Tibial nerve (tissue), 4 donors: Measurements from ENCODE around the gene TMEM181. TPM values are rescaled to one million over a fixed set of nuclear protein-coding genes. Genes with fewer than 3 reads are reported as not detected.

ENCODE experiments used
- DNase-seq, 2 donors: peaks; one replicate each; pipeline ENCODE4 v3.0.0-alpha.2; 2019; ENCODE audit warnings: low spot score in 2 of 2
- H3K27ac ChIP-seq, 4 donors: fragments of 200-600 bp; sonication (generic) in 3 of 4; one replicate each; pipeline ENCODE4 v1.5.1; 2017 to 2019; ENCODE audit warnings: mild to moderate bottlenecking in 1 of 4
- H3K27me3 ChIP-seq, 2 donors: fragments of 200-600 bp; sonication (generic) in 1 of 2; one replicate each; pipeline versions ENCODE4 v1.5.1 to v1.6.0; 2017 to 2019
- H3K36me3 ChIP-seq, 3 donors: fragments of 200-600 bp; sonication (generic); one replicate each; pipeline ENCODE4 v1.5.1; 2018 to 2019
- H3K4me1 ChIP-seq, 4 donors: fragments of 200-600 bp; sonication (generic) in 3 of 4; one replicate each; pipeline ENCODE4 v1.5.1; 2017 to 2019
- H3K4me3 ChIP-seq, 4 donors: fragments of 200-600 bp; sonication (generic) in 3 of 4; one replicate each; pipeline ENCODE4 v1.5.1; 2017 to 2019; ENCODE audit warnings: mild to moderate bottlenecking in 1 of 4, moderate library complexity in 1 of 4
- H3K9me3 ChIP-seq, 4 donors: fragments of 200-600 bp; sonication (generic) in 3 of 4; one replicate each; pipeline ENCODE4 v1.5.1; 2017 to 2019
- CTCF ChIP-seq, 5 experiments: fragments of 200-600 bp in 3 of 5; fragments of 450-650 bp in 2 of 5; sonication (generic) in 3 of 5; IDR thresholded peaks; one replicate each; pipeline ENCODE4 v1.5.1; 2016 to 2019; ENCODE audit warnings: antibody characterized with exemption in 5 of 5, mild to moderate bottlenecking in 3 of 5, moderate library complexity in 2 of 5
- EP300 ChIP-seq, 2 donors: sonication (generic); formaldehyde crosslinking; IDR thresholded peaks; one replicate each; pipeline ENCODE4 v1.6.1; 2017; ENCODE audit warnings: antibody characterized with exemption in 2 of 2, mild to moderate bottlenecking in 1 of 2
- POLR2A ChIP-seq, 2 donors: fragments of 450-650 bp; IDR thresholded peaks; one replicate each; pipeline ENCODE4 v1.6.1; 2017; ENCODE audit warnings: antibody characterized with exemption in 2 of 2, mild to moderate bottlenecking in 2 of 2, moderate library complexity in 2 of 2
- WGBS, 2 donors: methylation state at CpG; one replicate each; pipeline ENCODE4 v1.1.5; 2018; 5-methylcytosine and 5-hydroxymethylcytosine counted together
- total RNA-seq, 4 donors: library from RNA; depleted of rRNA; stranded (reverse); fragments of >200 nt; gene quantifications; one replicate each; pipeline ENCODE4 v1.1.0, GENCODE V29; 2016

Gene TMEM181
- total RNA-seq, 4 donors from 2014 or later = 14.1 to 19.0 (median 17.8) TPM

GRCh38 chr6:158608221-158608620 is 48.3 kb downstream of the TMEM181 start:
- no peak overlapping the region for H3K4me3 ChIP-seq
- no peaks in the 10 kb centered on the region for H3K9me3 ChIP-seq
- no peaks in the 10 kb centered on the region for H3K4me1 ChIP-seq
- WGBS, 2 donors = 92 to 94% methylated on average over 11 to 12 of the region's 12 CpGs
- no peak for DNase-seq
- no peak overlapping the region for H3K27ac ChIP-seq
- TF ChIP-seq EP300 (IDR thresholded peaks at IDR 0.05) = no peak
- no peak for TF ChIP-seq CTCF (IDR thresholded peaks at IDR 0.05)
- no peak for TF ChIP-seq POLR2A (IDR thresholded peaks at IDR 0.05)
- H3K36me3 ChIP-seq = peaks cover 0 to 74% (median 27%) of the 10 kb centered on the region in 3 donors
- no peaks in the 10 kb centered on the region for H3K27me3 ChIP-seq

GRCh38 chr6:158609455-158610155 is 49.7 kb downstream of the TMEM181 start:
- TF ChIP-seq EP300 (IDR thresholded peaks at IDR 0.05) = no peak
- TF ChIP-seq CTCF (IDR thresholded peaks at IDR 0.05) = no peak
- TF ChIP-seq POLR2A (IDR thresholded peaks at IDR 0.05) = no peak
- DNase-seq = no peak
- 84 to 87% methylated on average over 12 to 13 of the region's 13 CpGs for WGBS, 2 donors
- Histone ChIP-seq H3K36me3 (peaks cover 0 to 80% (median 27%) of the 10 kb centered on the region in 3 donors), H3K27me3 (no peaks in the 10 kb centered on the region), H3K9me3 (peaks cover 0 to 3% (median 0%) of the 10 kb centered on the region in 4 donors), H3K4me1 (no peaks in the 10 kb centered on the region), H3K27ac (no peak overlapping the region), H3K4me3 (no peak overlapping the region)

- Histone ChIP-seq H3K9me3 (peaks cover 0 to 6% (median 0%) of the 10 kb centered on the region in 4 donors), H3K4me1 (no peaks in the 10 kb centered on the region), H3K27ac (no peak overlapping the region), H3K36me3 (peaks cover 0 to 88% (median 27%) of the 10 kb centered on the region in 3 donors), H3K4me3 (no peak overlapping the region), H3K27me3 (no peaks in the 10 kb centered on the region)
- TF ChIP-seq POLR2A (IDR thresholded peaks at IDR 0.05) (no peak), CTCF (IDR thresholded peaks at IDR 0.05) (no peak), EP300 (IDR thresholded peaks at IDR 0.05) (no peak)
- DNase-seq = no peak
- WGBS, 2 donors = 74 to 84% methylated on average over 9 of the region's 9 CpGs
Measured at GRCh38 chr6:158610319-158610968, 50.6 kb downstream of the TMEM181 start.

- no peak overlapping the region for H3K4me3 ChIP-seq
- no peaks in the 10 kb centered on the region for H3K4me1 ChIP-seq
- WGBS, 2 donors = 85 to 87% methylated on average over 3 of the region's 3 CpGs
- DNase-seq = no peak
- no peaks in the 10 kb centered on the region for H3K27me3 ChIP-seq
- H3K27ac ChIP-seq = no peak overlapping the region
- no peak for TF ChIP-seq POLR2A (IDR thresholded peaks at IDR 0.05)
- TF ChIP-seq EP300 (IDR thresholded peaks at IDR 0.05) = no peak
- TF ChIP-seq CTCF (IDR thresholded peaks at IDR 0.05) = no peak
- H3K36me3 ChIP-seq = peaks cover 0 to 86% (median 27%) of the 10 kb centered on the region in 3 donors
- H3K9me3 ChIP-seq = peaks cover 0 to 10% (median 0%) of the 10 kb centered on the region in 4 donors
Measured at GRCh38 chr6:158611039-158611438, 51.1 kb downstream of the TMEM181 start.
